NCI-H2081 treated with DMSO at 0.1 percent for 48 hours (cell line): ENCODE results near the gene ACAP2.
A peak's percentile ranks its signal among the peaks of the same experiment; 100 is the strongest.
"Not testable (repeated sequence)": the region's sequence is repeated elsewhere in the genome, so short reads cannot be mapped to it uniquely, and the experiment has no call there.

Experiments used
- DNase-seq: peaks from one replicate; lab custom pipeline; 2025; lab: John Stamatoyannopoulos, UW

The ACAP2 gene, protein sequence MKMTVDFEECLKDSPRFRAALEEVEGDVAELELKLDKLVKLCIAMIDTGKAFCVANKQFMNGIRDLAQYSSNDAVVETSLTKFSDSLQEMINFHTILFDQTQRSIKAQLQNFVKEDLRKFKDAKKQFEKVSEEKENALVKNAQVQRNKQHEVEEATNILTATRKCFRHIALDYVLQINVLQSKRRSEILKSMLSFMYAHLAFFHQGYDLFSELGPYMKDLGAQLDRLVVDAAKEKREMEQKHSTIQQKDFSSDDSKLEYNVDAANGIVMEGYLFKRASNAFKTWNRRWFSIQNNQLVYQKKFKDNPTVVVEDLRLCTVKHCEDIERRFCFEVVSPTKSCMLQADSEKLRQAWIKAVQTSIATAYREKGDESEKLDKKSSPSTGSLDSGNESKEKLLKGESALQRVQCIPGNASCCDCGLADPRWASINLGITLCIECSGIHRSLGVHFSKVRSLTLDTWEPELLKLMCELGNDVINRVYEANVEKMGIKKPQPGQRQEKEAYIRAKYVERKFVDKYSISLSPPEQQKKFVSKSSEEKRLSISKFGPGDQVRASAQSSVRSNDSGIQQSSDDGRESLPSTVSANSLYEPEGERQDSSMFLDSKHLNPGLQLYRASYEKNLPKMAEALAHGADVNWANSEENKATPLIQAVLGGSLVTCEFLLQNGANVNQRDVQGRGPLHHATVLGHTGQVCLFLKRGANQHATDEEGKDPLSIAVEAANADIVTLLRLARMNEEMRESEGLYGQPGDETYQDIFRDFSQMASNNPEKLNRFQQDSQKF

GRCh38 chr3:195442573-195443390, at the start of gene ACAP2:
Gene ACAP2 (minus strand): TSS chr3:195443020. CDS start chr3:195442847, 173 bp downstream.
- peak; percentile 98 for DNase-seq

DNA sequence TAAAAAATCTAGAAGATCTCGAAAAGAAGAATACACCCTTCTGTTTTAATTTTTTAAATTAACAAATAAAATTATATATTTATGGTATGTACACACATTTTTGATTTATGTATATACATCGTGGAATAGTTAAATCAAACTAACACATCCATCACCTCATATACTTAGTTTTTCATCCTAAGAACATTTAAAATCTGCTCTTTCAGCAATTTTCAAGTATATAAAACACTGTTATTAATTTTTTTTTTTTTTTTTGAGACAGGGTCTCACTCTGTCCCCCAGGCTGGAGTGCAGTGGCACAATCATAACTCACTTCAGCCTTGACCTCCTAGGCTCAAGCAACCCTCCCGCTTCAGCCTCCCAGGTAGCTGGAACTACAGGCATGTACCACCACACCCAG, 32.8 kb upstream of the ACAP2 start:
- no peak for DNase-seq

DNA sequence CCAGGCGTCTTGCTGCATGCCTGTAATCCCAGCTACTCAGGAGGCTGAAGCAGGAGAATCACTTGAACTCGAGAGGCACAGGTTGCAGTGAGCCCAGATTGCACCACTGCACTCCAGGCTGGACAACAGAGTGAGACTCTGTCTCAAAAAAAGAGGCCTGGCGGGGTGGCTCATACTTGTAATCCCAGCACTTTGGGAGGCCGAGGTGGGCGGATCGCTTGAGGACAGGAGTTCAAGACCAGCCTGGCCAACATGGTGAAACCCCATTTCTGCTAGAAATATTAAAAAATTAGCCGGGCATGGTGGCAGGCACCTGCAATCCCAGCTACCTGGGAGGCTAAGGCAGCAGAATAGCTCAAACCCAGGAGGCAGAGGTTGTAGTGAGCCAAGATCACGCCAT, 32.3 kb upstream of the ACAP2 start:
- DNase-seq: not testable (repeated sequence)

- DNase-seq: no peak
Observed at GRCh38 chr3:195468841-195469240, 26.0 kb upstream of the ACAP2 start.

- DNase-seq: no peak
Observed at GRCh38 chr3:195468391-195468776, 25.6 kb upstream of the ACAP2 start.

DNA sequence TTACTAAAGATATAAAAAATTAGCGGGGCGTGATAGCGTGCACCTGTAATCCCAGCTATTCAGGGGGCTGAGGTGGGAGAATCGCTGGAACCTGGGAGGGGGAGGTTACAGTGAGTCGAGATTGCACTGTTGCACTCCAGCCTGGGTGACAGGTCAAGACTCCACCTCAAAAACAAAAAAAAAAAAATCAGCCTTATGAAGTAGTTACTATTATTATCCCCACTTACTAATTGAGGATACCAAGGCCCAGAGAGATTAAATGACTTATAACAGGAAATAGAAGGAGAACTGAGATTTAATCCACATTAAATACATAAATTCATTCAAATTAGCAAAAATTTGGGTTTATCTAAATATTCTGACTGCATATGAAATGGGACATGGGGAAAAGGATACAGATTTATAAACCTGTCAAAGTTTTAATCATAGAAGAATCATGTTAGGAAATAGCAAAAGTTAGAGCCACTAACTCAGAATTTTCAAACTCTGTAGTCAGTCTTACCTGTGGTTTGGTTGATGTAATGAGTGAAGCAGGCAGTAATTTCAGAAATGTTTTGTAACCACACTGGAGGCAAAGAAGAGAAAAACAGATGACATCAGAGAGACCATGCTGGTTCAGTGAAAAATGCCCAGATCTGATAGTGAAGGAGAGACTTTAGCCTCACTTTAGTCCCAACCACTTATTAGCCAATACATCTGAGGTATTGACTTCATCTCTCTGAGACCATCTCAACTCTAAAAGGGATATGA, 25.0 kb upstream of the ACAP2 start:
- no peak for DNase-seq

DNA sequence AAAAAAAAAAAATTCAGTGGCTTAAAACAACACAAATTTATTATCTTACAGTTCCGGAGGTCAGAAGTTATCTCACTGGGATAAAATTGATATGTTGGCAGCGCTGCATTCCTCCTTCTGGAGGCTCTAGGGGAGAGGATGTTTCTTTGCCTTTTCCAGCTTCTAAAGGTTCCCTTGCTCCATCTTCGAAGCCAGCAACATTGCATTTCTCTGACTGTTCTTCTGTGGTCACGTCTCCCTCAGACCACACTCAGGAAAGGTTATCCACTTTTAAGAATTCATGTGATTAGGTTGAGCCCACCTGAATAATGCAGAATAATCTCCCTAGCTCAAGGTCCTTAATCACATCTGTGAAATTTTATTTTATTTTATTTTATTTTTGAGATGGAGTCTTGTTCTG, 23.4 kb upstream of the ACAP2 start:
- no peak for DNase-seq

DNA sequence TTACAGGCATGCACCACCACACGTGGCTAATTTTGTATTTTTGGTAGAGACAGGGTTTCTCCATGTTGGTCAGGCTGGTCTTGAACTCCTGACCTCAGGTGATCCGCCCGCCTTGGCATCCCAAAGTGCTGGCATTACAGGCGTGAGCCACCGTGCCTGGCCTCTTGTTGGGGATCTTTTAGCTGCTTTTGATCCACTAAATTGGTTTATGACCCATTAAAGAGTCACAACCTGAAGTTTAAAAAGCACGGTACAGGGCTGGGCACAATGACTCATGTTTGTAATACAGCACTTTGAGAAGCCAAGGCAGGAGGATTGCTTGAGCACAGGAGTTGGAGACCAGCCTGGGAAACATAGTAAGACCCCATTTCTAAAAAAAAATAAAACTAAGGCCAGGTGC, 20.1 kb upstream of the ACAP2 start:
- not testable (repeated sequence) for DNase-seq

GRCh38 chr3:195462308-195462610, 19.4 kb upstream of the ACAP2 start:
- no peak for DNase-seq

DNA sequence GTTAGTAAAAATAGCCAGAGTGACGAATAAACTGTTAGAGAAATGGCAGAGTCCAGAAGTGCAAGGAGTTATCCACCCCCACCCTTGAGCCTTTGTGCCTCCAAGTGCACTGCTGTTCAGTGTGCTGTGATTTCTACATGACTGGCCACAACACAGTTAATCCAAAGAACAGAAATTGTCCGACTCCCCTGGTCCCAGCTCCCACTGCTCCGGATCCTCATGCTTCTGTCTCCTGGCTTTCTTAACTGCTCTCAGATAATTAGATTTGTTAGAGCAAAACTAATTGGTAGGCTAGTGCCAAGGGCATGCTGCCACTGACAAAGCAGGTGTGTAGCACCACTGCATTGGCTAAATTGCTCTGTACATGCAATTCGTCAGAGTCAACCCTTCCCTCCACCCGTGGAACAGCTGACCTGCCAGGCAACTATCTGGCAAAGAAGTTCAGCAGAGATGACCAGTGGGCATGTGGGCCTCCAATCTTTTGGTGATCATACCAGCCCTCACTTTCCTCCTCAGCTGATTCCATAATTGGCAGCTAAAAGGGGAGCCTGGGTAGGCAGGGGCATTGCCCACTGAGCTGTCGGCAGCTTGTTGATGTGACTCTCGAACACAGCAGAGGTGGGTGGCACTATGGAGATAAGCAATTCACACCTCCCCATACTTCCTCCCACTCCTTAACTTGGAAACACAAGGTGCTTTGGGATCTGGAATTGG, 18.9 kb upstream of the ACAP2 start:
- no peak for DNase-seq

DNA sequence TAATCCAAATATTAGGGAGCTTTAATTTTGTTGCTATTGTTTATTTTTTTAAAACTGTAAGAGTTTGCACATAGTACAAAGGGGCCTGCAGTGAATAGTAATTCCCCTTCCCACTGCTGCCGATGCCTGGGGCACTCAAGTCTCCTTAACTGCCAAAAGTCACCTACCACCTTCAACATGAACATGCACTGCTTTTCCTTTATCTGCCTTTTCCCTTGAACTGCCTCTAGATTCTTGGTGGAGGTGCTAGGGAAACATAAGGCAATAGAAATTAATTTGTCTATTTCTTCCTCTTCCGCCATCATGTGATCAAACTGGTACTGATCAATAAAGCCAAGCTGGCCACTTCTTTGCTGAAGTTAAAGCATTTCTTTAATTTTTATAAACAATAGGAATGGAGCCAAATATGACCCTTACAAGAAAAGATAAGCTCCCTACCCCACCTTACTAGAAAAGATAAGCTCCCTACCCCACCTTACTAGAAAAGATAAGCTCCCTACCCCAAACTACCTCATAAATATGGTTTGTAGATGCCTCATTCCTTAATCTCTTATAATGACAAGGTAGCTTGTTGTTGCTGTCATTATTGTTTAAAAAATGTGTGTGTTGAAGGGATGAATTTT, 17.4 kb upstream of the ACAP2 start:
- DNase-seq: no peak

- DNase-seq: no peak
Observed at GRCh38 chr3:195458316-195458717, 15.5 kb upstream of the ACAP2 start.

GRCh38 chr3:195455789-195456188, 13.0 kb upstream of the ACAP2 start:
- DNase-seq: no peak

- no peak for DNase-seq
Observed at GRCh38 chr3:195453236-195453635, 10.4 kb upstream of the ACAP2 start.

GRCh38 chr3:195451373-195452015, 8.7 kb upstream of the ACAP2 start:
- DNase-seq: peak; percentile 79

- DNase-seq: no peak
Observed at GRCh38 chr3:195450731-195451229, 8.0 kb upstream of the ACAP2 start.

DNA sequence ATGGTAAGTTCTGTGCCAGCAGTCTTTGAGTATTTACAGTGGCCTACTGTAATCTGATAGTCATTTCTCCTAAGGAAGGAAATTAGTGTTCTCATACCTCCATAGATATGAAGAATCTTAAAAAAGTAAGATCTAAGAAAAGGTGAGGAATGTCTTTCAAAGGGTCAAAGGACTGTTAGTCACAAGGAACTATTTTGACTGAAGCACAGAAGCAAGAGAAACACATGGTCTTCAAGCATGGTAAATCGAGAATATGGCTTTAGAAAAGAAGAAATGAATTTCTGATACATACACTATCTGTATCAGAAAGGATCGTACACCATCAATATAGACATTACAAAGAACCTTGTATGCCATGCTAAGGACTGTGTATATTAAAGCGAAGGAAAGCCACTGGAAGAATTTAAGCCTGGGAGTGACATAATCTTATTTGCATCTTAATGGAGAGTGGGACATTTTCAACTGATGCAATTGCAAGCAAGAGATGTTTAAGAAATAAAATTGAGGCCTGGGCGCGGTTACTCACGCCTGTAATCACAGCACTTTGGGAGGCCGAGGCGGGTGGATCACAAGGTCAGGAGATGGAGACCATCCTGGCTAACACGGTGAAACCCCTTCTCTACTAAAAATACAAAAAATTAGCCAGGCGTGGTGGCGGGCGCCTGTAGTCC, 5.5 kb upstream of the ACAP2 start:
- no peak for DNase-seq

GRCh38 chr3:195447201-195447600, 4.4 kb upstream of the ACAP2 start:
- DNase-seq: no peak

DNA sequence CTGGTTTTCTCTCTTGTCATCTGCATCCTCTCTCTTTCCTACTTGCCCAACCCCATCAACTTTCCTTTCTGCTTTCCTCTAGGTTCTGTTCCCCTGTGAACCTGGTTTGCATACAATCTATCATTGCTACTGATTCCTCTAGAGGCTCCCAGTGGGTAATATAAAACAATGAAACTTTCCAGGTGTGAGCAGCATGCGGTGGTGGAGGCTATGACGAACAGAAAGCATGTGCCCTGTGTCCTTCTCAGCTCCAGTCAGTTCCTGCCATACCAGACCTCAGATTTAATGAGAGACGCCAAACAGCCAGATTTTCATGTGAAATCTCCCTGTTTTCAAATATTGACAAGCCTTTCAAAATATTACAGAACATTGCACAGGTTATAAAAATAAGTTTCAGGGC, 3.5 kb upstream of the ACAP2 start:
- no peak for DNase-seq

GRCh38 chr3:195445885-195446284, 3.1 kb upstream of the ACAP2 start:
- no peak for DNase-seq
